Right renal pelvis (tissue), 4 donors: ENCODE measurements around the gene HCK. TPM values are rescaled to one million over a fixed set of nuclear protein-coding genes. Genes with fewer than 3 reads are reported as not detected.
"Not testable (repeated sequence)": the region's sequence is repeated elsewhere in the genome, so short reads cannot be mapped to it uniquely, and the experiment has no call there.

Experiments
- DNase-seq, 4 donors: peaks; one replicate each; pipeline ENCODE4 v3.0.0-alpha.2; 2013; ENCODE audit warnings: low read depth in 4 of 4, low spot score in 3 of 4, missing footprints in 1 of 4
- polyA plus RNA-seq, 4 donors: library from polyadenylated mRNA; unstranded; fragments of 120-200 nt; gene quantifications; one replicate each; pipeline ENCODE4 v1.2.1, GENCODE V29; 2013; ENCODE audit not compliant: insufficient read length in 4 of 4

The HCK gene
- polyA plus RNA-seq, 4 donors: 2.0 to 2.9 (median 2.6) TPM

GRCh38 chr20:32028647-32029372 lies 23.2 kb upstream of the HCK start:
- peak in 2 of 4 donors; percentile 29 to 42 for DNase-seq

- no peak for DNase-seq
Observed at GRCh38 chr20:32029561-32029960, 22.5 kb upstream of the HCK start.

- DNase-seq: peak; percentile 54 to 77 (median 65)
Observed at GRCh38 chr20:32031007-32031958, 20.8 kb upstream of the HCK start.

- no peak for DNase-seq
Observed at GRCh38 chr20:32033316-32033715, 18.7 kb upstream of the HCK start.

- DNase-seq: not testable (repeated sequence)
Observed at GRCh38 chr20:32033721-32034120, 18.3 kb upstream of the HCK start.

GRCh38 chr20:32034581-32035425 lies 17.2 kb upstream of the HCK start:
- DNase-seq: no peak

GRCh38 chr20:32035426-32035779 lies 16.6 kb upstream of the HCK start:
- DNase-seq: no peak

- no peak for DNase-seq
Observed at GRCh38 chr20:32036252-32036651, 15.8 kb upstream of the HCK start.

GRCh38 chr20:32036716-32037485 lies 15.1 kb upstream of the HCK start:
- no peak for DNase-seq

- DNase-seq: no peak
Observed at GRCh38 chr20:32037929-32038328, 14.1 kb upstream of the HCK start.

- DNase-seq: no peak
Observed at GRCh38 chr20:32040142-32040953, 11.7 kb upstream of the HCK start.

- DNase-seq: no peak
Observed at GRCh38 chr20:32045999-32046398, 6.0 kb upstream of the HCK start.

- no peak for DNase-seq
Observed at GRCh38 chr20:32050324-32050841, 1.7 kb upstream of the HCK start.

- DNase-seq: no peak
Observed at GRCh38 chr20:32050851-32051556, 1.0 kb upstream of the HCK start.

GRCh38 chr20:32051720-32052089 lies 337 bp upstream of the HCK start:
- no peak for DNase-seq

- no peak for DNase-seq
Observed at GRCh38 chr20:32052778-32053362, 828 bp downstream of the HCK start.

- no peak for DNase-seq
Observed at GRCh38 chr20:32053648-32054047, 1.6 kb downstream of the HCK start.
